Frontal cortex (tissue), 4 donors: Measurements from ENCODE around the gene DDB1. TPM values are rescaled to one million over a fixed set of nuclear protein-coding genes. Genes with fewer than 3 reads are reported as not detected.
A peak's percentile ranks its signal among the peaks of the same experiment; 100 is the strongest.

Source experiments
- DNase-seq, 2 donors: peaks; one replicate each; pipeline ENCODE4 v3.0.0; 2012; ENCODE audit warnings: low spot score in 2 of 2
- FAIRE-seq: peaks from 2 replicates; lab custom pipeline; 2012; peaks lifted over from hg19 to GRCh38; lab: Jason Lieb, UNC
- total RNA-seq: library from RNA; depleted of rRNA; stranded (reverse); fragments of >200 nt; gene quantifications from one replicate; pipeline ENCODE4 v1.2.3, GENCODE V29; 2014
- donor health status: control.
- donor health status: control.
- donor health status: control.

DDB1 gene
- total RNA-seq = 223 TPM

DNA sequence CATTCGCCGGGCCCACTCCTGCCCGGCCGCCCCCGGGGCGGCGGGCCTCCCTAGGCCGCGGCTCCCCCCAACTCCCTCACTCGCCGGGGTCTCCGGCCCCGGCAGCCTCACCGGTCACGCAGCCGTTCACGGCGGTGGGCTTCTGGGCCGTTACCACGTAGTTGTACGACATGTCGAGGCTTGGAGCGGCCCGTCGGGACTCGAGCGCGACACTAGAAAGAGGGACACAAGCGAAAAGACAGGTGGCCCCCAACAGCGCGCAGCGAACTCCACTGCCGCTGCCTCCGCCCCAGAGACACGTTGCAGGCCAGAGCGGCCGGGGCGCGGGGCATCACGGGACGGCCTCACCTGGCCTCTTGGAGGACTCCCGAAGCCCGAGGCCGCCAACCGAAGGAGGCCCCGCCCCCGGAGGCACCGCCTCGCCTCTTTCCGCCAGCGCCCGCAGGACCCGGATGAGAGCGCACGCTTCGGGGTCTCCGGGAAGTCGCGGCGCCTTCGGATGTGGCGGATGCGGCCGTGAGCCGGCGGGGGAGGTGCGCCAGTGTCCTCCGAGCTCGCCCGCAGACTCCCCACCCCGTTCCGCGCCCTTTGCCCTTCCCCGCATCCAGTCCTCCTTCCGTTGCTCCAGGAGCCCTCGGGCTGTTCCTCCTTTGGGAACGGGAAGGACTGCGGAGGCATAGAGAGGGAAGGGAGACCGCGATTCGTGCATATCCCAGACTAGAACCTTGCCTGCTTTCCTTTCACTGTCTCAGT lies at the start of gene DDB1, which contains the start of gene TKFC:
TSS of gene DDB1 (minus strand) at position 309 of the 753 bp plus-strand sequence. CDS start at position 172, 137 bp downstream.
TSS of gene TKFC (plus strand) at position 432 of the 753 bp plus-strand sequence. CDS start 1,501 bp downstream, outside the sequence.
- DNase-seq = peak; percentile 98
- FAIRE-seq = no peak

DNA sequence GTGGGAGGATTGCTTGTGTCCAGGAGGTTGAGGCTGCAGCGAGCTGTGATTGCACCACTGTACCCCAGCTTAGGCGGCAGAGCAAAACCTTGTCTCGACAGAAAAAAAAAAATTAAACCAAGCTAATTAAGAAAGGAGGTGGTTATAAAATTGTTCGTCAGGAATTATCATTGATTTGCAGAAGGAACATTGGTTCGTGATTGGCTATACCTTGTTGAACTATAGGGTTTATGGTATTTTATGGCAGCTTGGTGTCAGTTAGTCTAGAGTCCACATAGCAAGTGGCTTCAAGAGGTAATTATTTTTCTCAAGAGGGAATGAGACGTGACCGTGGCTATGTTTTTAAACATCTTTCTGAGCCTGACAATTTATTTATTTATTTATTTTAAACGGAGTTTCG lies 48.0 kb upstream of the DDB1 start:
- FAIRE-seq (no peak), DNase-seq (no peak)

DNA sequence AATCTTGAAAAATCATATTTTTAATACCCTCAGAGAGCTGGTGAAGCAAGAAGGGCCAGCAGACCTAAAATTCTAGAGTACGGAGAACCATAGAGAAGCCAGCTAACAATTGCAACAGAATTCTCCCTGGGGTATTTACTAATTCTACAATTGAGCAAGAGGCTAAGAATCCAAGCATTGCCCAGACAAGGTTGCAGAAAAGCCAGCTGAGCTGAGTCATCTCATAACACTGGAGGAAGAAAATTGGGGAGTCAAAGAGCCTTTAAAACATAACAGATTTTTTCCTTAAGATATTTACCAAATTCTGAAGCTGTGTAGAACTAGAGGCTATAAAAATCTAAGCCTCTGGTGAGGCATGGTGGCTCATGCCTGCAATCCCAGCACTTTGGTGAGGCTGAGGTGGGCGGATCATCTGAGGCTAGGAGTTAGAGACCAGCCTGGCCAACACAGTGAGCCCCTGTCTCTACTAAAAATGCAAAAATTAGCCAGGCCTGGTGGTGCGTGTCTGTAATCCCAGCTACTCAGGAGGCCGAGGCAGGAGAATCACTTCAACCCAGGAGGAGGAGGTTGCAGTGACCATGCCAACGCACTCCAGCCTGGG lies 45.9 kb upstream of the DDB1 start:
- FAIRE-seq (no peak), DNase-seq (no peak)

DNA sequence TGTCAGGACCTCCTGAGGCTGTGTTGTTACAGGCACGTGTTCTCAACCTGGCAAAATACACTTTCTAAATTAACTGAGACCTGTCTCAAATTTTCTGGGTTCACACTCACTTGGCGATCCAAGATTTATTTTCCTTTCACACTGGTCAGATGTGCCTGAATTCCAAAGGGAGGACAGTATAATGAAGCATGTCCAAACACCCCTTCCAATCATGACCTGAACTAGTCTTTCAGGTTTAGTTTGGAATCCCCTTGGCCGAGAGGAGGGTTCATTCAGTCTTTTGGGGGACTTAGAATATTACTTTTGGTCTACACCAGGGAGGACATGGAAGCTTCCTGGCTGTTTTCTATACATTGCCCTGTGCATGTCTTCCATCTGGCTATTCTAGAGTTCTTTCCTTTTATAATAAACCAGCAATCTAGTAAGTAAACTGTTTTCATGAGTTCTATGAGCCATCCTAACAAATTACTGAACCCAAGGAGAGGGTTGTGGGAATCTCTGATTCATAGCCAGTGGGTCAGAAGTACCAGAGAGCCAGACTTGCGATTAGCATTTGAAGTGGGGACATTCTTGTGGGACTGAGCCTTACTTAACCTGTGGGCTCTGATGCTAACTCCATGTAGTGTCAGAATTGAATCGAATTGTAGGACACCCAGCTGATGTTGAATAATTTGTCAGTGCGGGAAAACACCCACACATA lies 44.7 kb upstream of the DDB1 start:
- DNase-seq = no peak
- FAIRE-seq = no peak

DNA sequence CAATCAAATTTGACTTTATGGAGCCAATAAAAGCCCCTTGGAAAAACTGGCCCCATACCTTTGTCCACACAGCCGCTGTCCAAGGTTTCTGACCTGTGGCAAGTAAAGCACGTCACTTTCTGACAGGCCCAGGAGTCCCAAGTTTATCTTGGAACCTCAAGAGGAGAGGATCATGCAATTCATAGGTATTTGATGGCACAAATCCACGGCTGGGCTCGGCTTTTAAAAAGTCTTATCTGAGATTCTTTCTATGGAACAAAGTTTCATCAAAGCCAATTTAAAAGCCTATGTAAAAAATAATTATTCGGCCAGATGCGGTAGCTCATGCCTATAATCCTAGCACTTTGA lies 42.8 kb upstream of the DDB1 start:
- FAIRE-seq (no peak), DNase-seq (no peak)

DNA sequence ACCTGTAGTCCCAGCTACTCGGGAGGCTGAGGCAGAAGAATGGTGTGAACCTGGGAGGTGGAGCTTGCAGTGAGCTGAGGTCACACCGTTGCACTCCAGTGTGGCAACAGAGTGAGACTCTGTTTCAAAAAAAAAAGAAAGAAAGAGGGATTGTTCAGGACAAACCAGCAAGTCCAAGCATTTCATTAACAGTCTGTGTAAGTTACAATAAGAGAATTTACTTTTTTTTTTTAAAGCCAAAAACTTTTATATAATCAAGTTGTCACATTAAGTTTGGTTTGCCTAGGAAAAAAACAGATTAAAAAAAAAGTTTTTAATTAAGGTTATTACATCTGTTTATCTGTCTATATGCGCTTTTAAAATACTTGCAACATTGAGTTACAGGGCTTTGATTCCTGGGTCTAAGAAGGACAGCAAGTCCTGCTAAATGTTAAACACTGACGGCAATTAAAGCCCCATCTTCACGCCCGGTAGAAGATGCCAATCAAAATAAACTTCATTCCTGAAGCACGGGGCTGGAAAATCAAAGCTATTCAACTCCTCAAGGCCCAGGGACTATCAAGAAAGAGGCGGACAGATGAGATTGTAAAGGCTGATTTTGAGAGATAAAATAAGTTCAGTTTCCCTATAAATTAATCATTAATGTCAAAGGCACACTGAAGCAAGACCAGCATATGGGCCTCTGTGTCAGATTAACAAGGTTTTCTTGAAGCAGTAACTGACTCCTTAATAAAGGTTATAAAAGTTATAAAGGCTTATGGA lies 39.9 kb upstream of the DDB1 start:
- no peak for DNase-seq
- FAIRE-seq = no peak

DNA sequence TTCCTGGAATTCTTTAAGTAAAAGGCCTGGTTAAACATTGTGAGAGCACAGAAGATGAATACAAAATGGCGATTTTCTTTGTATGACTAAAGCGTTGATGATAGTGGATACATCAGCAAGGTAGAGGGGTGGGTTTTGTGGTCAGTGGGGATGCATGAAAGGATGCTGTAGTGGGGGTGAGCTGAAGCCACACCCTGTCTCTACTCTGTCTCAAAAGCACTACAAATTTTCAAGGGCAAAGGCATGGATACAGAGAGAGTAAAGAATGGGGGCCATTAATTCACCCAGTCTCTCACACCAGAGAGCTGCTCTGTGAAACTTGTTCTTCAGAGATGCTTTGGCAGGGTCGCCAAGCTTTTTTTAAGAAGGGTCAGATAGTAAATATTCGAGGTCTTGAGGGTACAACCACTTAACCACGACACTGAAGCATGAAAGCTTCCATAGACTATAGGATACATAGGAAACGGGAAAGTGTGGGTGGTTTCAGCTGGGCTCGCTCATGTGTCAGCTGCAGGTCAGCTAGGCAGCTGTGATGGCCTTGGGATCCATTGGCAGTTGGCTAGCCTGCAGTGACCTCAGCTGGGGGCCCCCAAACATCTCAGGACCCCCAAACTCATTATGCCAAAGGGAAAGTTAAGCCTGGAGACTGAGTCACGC lies 37.6 kb upstream of the DDB1 start:
- DNase-seq (no peak), FAIRE-seq (no peak)

DNA sequence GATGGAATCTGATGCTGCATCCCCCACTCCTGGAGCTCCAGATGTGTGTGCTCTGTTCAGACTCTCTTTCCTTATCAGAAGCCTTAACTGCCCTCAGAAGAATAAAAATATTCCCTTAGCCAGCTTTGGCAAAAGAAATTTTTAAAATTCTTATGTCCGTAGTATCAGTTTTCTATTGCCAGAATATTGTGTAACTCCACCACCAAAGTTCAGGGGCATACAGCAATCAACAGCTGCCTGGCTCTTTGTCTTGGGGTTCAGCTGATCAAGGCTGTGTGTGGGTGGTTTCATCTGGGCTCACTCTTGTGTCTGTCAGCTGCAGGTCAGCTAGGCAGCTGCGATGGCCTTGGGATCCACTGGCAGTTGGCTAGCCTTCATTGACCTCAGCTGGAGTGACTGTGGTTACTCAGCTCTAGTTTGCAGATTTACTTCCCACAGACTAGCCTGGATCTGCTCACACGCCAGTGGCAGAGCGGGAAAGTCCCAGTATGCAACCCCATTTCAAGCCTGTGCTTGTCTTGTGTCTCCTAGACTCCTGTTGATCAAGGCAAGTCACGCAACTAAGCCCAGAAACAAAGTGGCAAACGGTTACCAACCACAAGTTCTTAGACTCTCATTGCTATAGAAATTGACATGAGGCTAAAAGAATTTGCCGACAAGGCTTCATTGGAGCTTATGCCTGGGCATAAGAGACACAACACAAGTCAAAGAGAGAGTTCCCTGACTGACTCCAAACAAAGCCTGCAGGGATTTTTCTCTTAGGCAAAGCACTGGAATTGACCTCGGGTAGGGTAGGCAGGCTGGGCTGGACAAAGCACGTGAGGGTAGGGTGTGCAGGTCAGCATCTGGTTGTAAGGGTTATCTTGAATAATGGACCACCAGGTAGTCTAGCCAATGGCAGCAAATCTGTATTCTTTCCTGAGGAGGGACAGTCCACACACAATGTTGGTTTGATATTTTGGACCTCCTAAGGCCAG lies 36.8 kb upstream of the DDB1 start:
- no peak for DNase-seq
- FAIRE-seq = no peak

DNA sequence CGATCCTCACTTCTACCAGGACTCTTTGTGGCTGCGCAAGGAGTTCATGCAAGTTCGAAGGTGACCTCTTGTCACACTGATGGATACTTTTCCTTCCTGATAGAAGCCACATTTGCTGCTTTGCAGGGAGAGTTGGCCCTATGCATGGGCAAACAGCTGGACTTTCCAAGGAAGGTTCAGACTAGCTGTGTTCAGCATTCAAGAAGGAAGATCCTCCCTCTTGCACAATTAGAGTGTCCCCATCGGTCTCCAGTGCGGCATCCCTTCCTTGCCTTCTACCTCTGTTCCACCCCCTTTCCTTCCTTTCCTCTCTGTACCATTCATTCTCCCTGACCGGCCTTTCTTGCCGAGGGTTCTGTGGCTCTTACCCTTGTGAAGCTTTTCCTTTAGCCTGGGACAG lies 35.7 kb upstream of the DDB1 start:
- DNase-seq = no peak
- no peak for FAIRE-seq

DNA sequence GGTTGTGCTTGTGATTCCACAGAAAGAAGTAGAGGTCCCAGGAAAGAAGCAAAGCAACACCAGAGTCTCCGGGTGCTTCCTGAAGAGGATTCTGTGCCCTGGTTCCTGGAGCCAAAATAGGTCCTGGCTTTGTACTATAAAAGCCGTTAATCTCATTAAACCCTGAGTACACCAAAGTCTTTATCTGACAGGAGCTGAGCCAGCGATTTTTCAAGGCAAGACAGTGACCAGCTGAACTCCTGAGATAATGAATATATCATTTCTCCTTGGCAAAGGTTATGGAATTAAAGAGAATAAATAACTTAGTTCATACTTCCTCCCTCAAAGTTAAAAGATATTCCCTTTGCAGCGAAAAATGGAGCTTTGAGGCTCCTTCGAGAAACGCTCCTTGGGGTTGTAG lies 34.5 kb upstream of the DDB1 start:
- FAIRE-seq (no peak), DNase-seq (no peak)

DNA sequence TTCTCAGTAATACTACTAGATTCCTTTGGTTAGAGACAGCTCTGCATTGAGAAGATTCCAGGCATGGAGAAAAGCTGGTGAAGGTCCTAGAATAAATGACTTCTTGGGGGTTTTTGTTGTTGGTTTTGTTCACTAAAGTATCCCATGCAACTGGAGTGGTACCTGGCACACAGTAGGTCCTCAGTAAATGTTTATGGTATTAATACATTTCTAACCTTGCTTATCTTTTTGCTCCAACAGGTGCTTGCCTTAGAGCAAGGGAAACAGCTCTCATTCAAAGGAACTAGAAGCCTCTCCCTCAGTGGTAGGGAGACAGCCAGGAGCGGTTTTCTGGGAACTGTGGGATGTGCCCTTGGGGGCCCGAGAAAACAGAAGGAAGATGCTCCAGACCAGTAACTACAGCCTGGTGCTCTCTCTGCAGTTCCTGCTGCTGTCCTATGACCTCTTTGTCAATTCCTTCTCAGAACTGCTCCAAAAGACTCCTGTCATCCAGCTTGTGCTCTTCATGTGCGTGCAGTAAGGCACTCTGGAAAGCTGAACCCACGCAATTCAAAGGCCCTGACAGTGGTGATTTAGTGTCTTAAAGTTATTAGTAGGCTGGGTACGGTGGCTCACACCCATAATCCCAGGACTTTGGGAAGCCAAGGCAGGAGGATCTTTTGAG lies 31.2 kb upstream of the DDB1 start:
- no peak for DNase-seq
- no peak for FAIRE-seq

DNA sequence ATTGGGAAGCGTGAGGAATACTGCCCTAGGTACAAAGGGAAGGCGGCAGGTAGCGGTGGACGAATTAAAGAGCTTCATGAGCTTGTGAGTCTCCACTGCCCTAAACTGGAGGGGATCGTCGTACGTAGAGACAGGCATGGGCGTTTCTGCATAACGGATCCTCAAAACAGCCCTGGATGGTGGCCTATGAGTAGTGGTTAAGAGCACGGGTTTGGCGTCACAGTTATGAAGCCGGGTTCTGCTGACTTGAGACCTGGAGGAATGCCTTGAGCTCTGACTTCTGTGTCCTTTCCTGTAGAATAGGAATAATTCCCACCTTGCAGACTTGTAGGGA lies 29.6 kb upstream of the DDB1 start:
- no peak for FAIRE-seq
- no peak for DNase-seq

DNA sequence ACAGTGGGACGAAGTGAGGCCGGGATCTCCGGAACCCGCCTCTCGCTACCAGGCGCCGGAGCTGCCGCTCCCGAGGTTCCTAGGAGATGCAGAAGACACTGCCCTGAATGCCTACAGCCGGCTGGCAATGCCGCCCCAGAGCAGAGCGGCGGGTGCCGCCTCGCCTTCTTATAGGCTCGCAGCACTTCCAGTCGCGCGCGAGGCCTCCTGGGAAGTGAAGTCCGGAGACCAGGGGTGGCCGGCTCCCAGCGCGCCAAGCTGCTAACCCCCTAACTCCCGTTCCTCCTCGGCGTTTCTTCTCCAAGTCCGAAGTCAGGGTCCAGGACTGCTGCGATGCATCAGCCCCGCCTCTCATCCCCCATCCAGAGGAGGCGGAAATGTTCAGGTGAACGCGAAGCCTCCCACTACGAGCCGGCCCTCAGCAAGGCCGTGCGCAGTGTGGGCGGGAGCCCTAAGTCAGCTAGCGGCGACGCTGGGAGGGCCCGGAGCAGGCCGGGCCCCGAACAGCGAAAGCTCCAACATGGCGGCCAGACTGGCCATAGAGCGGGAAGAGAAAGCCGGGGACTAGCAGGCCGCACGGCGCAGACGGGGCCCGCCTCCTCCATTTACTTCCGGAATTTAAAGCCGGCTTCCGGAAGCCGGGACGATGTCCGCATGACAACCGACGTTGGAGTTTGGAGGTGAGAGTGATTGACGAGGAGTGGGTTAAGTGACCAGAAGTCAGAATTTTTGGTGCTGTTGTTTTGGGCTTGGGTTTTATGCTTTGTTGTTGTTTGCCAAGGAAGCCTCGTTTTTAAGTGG lies 29.0 kb upstream of the DDB1 start, which contains the start of the genes CYB561A3 and TMEM138:
TSS of gene CYB561A3 (minus strand) at position 142 of the 801 bp plus-strand sequence. CDS start 5,169 bp downstream, outside the sequence.
TSS of gene TMEM138 (plus strand) at position 634 of the 801 bp plus-strand sequence. CDS start 2,017 bp downstream, outside the sequence.
- DNase-seq (peak; percentile 81 to 93), FAIRE-seq (no peak)

DNA sequence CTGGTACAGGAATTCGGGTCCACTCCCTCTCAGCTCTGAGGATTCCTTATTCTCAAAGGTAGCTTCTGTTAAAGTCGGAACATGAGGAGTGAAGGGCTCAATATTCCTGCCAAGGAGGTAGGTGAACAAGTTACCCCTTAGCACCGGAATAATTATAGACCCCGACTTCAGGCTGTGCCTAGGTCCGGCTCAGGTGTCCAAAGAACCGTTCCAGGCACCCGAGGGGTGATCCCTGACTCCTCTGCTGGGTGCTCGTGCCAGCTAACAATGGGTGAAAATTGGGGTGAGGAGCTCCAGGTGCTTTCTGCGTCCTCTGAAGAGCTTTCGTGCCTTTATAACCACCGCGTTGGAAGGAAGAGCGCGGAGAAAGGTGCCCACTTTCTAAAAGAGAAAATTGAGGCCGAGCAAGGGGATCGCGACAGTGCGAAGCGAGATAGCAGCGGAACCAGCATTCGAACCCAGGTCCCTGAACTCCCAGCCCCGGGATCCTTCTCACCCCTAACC lies 28.4 kb upstream of the DDB1 start:
- no peak for DNase-seq
- FAIRE-seq = no peak

DNA sequence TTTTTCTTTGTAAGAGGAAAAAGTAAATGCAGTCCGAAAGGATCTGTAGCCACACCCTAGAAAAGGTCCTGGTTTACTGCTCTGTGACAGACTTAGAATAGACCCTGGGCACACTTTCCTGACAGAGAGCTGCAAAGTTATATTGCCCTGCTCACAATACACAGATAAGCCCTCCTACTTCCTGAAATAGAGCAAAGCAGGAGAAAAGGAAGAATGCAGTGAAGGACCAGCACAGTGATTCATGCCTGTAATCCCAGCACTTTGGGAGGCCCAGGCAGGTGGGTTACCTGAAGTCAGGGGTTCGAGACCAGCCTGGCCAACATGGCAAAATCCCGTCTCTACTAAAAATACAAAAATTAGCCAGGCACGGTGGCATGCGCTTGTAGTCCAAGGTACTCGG lies 26.6 kb upstream of the DDB1 start:
- FAIRE-seq = no peak
- DNase-seq = no peak

DNA sequence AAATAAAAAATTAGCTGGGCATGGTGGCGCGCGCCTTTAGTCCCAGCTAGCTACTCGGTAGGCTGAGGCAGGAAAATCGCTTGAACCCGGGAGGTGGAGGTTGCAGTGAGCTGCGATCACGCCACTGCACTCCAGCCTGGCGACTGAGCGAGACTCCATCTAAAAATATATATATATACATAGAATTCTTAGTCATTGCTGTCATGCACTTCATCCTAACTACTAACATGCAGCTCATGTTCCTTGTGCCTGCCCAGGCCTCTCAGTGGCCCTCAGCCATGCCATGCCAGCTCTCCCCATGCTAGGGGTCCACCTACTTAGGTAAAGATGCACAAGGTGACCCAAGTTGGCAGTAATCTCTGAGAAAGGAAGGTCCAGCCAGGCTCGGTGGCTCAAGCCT lies 25.7 kb upstream of the DDB1 start:
- DNase-seq (no peak), FAIRE-seq (no peak)

DNA sequence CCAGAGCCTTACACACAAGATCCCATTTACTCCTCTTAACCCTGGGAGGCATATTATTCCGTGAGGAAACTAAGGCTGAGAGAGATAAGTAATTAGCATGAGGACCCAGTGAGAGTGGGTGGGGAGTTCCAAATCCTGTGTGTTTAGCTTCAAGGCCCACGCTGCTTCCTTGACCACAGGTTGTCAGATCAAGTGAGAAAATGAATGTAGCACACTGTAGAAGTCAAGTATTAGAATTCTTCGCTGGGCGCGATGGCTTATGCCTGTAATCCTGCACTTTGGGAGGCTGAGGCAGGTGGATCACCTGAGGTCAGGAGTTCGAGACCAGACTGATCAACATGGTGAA lies 25.0 kb upstream of the DDB1 start:
- no peak for FAIRE-seq
- no peak for DNase-seq
